Endometrium (tissue), 2 donors: Measurements from ENCODE around the gene ANKS3.
"Not testable (repeated sequence)": the region's sequence is repeated elsewhere in the genome, so short reads cannot be mapped to it uniquely, and the experiment has no call there.

Experiments
- FAIRE-seq: peaks from 2 replicates; lab custom pipeline; 2012; peaks lifted over from hg19 to GRCh38; lab: Jason Lieb, UNC
- donor health status: control.
- donor health status: control.

ANKS3 gene

DNA sequence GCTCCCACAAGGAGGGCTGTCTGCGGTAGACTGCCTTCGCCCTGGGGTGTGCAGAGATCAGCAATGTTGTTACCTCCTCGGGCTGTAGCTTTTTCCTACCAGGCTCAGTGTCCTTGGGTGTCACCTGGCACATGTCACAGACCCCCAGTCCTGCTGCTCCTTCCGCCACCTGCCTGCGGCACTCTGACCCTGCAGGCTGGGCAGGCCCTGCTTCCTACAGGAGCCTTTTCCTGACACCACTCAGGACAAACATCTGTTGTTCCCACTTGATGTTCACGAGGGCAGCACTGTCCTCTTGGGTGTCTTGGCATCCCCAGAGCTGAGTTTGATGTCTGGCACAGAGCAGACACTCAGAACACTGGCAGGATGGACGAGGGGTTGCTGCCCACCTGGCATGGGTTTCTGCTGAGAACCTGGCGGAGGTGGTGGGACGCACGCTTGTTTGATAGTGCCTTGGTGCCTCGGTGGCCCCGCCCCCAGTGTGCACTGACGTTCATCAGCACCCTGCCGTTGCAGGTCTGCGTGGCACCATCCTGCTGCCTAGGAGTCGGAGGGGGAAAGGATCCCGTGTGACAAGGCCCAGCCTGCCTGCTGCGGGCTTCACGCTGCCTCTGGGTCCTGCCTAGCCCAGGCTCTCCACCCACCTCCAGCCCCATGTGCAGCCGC lies 67.4 kb downstream of the ANKS3 start:
- FAIRE-seq: no peak

DNA sequence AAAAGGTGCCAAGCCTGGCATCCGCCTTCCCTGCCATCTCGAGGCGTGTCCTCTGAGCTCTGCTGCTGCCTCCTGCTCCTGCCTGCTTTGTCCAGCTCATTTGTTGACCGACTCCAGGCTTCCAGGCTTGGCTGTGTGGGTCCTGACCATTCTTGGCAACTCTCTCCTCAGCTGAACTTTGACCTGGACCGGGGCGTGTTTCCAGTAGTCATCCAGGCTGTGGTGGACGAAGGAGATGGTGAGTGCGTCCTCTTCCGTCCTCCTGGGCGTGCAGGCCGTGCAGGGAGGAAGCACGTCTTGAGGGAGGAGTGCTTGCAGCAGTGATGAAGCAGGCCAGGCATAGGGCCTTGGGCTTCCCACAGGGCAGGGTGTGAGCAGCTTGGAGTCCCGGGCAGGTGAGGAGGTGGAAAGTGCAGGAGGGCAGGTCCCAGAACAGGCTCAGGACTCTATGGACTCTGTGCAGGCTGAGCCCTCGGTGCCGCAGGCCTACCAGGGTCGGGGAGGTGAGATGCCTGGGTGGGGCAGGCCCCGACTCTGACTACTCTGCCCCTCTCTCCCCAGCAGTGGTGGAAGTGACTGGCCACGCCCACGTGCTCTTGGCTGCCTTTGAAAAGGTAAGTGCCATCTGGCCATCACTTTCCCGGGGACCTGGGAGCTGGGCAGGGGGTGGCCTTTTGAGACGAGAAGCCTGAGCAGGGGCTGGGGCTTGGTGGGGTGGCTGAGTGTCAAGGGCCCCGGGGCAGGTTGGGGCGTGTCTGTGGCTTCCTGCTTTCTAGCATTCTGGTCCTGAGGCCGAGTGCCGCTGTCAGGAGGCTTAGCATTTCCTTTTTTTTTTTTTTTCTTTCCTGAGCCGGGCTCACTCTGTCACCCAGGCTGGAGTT lies 69.3 kb downstream of the ANKS3 start:
- FAIRE-seq: no peak

DNA sequence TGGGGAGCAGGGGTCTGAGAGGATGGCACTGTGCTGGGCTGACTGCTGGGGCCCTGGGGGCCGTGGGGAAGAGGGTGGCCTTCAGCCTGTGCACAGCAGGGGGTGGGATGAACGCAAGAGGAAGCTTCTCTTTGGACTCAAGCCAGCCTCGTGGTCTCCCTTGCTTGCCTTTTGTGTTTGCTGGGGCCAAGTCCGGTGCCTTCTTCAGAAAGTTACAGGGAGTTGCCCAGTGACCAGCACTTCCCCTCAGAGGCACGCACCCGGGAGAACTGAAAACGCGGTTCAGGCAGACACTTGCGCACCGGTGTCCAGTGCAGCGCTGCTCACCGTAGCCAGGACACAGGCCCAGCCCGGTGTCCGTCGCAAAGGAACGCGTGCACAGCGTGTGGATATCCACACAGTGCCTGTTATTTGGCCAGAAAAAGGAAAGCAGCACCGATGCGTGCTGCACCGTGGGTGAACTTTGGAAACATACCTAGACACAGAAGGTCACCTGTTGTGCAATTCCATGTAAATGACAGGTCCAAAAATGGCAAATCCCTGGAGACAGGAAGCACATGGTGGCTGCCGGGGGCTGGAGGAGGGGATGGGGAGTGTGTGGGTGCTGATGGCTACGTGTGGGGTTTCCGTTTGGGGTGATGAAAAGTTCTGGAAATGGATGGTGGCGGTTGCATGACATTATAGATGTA lies 70.2 kb downstream of the ANKS3 start:
- no peak for FAIRE-seq

DNA sequence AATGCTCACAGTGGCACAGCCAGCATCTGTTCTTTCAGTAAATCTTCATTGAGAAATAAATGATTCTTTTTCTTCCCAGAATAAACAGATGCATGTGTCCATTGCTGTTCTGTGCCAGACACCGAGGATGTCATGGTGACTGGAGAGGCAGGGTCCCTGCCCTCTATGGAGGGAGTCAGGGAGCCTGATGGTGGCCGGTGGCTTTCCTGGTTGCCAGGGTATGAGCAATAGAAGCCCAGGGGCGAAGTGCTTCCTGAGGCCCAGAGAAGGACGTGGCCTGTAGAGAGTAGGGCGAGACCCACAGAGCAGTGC lies 70.7 kb downstream of the ANKS3 start:
- no peak for FAIRE-seq

DNA sequence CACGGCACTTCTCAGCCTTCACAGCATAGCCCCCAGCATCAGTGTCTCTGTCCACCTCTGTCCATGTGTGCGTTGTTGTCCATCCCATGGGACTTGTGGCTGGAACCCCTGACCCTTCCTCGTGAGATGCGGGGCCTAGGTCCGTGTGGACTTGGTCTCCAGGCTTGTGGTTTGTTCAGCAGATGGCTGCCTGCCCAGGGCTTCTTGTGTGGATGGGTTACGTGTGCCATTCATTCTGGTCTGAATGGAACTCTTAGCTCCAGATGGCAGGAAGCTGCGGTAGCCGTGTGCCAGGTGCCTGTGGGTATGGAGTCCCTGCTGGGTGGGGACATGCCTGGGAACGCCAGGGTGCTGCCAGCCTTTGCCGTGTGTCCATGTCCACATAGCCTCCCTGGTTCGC lies 72.4 kb downstream of the ANKS3 start:
- FAIRE-seq: no peak

DNA sequence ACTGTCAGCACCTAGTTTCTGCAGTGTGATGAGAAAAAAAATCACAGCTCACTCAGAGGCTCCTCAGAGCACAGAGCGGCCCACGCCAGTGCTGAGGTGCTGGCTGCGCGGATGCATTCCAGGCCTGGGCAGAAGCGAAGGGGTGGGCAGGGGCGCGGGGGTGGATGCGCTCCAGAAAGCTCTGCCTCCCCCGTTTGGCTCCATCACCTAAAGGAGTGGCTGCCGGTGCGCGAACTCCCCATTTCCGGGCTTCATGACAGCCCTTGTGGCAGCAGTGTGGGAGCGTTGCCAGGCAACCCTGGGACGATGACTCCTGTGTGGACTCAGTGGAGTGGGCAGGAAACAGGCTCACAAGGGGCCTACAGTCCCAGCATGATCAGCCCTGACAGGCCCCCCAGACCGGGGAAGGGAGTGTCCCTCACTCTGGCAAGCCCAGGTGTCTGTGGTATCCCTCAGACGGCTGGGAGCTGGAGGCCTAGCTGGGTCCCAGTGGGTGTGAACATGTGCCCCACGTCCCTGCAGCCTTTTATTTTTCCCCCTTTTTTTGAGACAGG lies 73.5 kb downstream of the ANKS3 start:
- FAIRE-seq: no peak

DNA sequence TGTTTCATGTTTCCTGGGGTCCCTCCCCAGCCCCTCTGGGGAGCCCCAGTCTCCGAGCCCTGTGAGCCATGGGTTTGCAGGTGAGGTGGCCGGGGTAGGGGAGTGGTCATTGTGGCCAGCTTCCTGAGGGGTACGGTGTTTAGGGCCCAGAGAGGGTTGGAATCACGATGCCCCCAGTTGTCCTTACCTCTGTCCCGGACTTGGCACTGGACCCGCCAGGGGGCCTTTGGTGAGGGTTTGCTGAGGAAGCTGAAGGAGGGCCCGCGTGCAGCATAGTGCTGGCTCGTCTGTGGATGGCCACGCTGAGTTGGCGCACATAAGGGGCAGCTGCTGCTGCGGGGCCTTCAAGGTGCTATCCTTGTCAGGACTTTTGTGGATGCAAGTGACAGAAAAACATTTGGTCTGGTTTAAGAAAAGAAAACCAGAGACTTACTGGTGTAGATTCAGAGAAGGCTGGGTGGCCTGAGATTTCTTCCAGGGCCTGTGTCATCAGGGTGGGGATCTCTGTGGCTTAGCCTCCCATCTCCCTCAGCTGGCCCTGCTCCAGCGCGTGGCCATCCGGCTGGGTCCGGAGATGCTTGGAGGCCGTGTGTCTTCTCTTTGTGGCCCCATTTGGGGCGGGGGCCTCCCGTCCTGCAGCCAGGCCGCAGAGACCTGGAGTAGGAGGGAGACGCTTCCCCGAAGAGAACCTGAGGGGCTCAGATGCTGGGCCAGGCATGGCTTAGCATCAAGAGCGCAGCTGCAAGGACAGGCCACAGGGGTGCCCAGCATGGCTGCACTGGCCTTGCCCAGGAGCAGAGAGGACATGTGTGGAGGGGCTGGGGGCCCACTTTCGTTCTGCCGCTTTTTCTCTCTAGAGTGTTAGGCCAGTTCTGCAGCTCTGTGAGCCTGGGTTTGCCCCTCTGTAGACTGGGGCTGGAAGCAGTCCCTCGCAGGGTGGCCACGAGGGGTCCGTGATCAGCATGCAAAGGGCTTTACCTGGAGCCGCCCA lies 74.4 kb downstream of the ANKS3 start:
- no peak for FAIRE-seq

DNA sequence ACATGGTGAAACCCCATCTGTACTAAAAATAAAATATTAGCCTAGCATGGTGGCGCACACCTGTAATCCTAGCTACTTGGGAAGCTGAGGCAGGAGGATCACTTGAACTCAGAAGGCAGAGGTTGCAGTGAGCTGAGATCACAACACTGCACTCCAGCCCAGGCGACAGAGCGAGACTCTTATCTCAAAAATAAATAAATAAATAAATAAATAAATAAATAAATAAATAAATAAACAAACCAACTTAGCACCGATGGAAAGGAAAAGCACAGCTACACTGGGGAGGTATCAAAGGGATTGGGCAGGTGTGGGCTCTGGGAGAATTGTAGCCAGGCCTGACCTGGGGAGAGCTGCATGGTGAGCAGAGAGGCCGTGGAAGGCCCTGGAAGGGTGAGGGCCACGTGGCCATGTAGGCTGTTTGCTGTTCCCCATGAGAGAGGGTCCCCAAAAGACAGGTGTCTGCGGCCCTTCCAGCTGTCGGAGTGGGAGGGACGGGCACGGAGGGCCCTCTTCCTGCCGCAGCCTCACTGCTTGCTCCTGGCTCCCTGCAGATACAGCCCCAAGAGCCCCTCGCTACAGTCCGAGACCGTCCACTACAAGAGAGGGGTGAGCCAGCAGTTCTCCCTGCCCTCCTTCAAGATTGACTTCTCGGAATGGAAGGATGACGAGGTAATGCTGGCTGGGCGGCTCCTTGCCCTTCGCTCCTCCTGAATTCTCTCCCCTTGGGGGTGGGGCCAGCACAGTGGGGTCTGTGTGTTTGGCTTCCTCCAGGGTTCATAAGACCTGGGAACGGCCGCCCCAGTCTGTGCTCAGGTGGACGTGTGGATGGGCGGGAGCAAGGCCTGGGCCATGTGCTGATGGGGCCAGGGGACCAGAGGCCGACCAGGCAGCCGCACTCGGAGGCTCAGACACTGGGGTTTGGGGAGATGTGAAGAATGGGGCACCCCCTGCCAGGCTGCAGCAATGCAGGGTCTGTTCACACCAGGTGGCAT lies 77.1 kb downstream of the ANKS3 start:
- FAIRE-seq: no peak

DNA sequence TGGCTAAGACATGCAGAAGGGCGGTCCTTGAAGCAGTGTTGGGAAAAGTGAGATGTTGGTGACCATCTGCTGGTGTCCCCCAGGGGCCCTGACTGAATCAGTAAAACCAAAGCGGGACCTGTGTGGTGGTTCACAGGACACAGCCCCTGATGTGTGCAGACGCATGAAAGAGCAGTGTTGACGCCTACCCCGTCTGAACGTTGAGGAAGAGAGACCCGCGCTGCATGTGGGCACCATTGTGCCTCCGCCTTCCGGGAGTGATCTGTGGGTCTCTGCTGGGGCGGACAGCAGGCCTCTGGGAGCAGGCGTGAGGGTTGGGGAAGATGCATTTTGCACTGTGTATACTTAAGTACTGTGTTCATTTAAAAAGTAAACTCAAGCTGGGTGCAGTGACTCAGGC lies 77.8 kb downstream of the ANKS3 start:
- no peak for FAIRE-seq

DNA sequence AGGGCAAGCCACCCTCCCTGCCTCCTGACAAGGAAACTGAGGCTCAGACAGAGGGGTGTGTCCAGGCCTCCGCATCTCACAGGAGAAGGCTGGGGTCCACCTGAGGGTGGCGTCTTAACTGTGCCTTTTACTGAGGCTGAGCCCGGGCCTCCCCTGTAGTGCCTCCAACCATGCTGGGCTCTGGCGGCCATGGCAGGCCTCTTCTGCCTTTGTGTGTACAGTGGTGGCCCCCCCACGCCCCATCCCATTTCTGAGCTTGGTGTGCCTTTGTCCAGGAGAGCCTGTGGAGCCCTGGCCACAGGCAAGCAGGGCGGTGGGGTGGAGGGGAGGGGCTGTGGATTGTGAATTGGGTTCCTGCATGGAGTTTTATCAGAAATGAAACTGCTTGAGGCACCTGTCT lies 78.3 kb downstream of the ANKS3 start:
- no peak for FAIRE-seq

DNA sequence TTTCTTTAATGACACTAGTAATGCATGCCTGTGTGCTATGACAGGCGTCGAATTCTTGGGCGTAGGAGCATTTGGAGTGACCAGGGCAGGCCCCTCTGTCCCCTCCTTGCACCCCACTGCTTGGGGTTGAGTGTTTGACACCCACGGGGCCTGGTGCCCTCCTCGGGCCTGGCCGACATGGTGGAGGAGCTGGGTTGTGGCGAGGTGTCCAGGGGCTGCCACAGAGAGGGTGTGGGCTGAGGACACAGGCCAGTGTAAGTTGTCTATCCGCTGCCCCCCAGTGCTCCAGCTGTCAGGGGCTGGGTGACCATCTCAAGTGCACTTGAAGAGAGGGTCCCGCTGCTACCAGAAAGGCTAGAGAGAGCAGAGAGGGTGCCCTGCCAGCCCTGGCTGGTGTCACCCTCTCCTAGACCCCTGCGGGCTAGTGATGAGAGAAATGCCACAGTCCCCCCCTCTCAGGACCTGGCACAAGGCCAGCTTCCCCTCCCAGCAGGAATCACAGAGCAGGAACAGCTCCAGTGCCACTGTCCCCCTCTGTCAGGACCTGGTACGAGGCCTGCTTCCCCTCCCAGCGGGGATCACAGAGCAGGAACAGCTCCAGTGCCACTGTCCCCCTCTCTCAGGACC lies 79.0 kb downstream of the ANKS3 start:
- FAIRE-seq: no peak

DNA sequence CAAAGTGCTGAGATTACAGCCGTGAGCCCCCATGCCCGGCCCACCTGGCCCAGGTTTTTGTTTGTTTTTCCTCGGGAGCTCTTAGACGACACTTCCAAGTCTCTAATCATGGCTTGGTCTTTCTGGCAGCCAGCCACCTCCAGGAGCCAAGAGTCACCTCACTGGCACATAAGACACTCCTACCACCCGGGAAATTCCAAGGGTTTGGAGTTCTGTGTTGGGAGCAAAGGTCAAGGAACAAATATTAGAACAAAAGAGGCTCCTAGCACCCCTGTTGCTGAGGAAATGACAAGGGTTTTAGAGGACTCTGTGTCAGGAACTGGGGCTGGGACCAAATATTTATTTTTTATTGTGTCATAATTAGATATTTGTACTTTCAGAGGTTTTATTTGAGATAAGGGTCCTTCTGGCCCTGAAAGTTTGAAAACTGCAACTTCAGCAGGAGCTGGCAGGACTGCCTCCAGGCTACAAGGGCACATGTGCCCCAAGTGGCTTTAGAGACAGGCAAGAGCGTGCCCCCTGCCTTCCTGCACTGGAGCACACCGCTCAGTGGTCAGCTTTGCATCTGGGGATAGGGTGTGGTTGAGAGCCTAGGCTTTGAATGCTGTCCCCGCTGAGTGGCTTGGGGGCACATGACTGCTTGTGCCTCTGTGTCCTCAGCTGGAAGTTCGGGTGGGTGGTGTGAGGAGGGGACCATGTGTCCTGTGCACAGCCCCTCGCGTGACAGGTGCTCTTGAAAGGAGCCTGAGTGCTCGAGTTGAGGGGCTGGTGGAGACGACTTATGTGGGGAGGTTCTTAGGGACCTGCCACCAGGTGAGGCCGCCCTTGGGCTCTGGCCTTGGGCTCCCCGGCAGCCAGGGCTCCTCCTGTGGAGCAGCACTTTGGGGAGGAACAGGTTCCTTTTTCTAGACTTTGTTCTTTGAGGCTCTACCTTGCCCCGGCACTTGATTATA lies 79.8 kb downstream of the ANKS3 start:
- FAIRE-seq: no peak

DNA sequence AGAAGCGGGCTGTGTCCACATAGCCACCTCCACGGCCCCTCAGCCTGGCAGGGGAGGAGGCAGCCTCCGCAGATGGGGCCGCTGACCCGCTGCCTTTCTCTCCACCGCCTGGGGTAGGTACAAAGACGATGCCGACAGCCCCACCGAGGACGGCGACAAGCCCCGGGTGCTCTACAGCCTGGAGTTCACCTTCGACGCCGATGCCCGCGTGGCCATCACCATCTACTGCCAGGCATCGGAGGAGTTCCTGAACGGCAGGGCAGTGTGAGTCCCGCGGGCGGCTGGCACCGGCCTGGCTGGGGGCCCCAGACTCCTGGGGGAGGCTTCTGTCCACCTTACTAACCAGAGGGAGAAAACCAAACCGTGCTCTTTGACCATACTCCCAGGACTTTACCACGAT lies 81.5 kb downstream of the ANKS3 start:
- FAIRE-seq: no peak

DNA sequence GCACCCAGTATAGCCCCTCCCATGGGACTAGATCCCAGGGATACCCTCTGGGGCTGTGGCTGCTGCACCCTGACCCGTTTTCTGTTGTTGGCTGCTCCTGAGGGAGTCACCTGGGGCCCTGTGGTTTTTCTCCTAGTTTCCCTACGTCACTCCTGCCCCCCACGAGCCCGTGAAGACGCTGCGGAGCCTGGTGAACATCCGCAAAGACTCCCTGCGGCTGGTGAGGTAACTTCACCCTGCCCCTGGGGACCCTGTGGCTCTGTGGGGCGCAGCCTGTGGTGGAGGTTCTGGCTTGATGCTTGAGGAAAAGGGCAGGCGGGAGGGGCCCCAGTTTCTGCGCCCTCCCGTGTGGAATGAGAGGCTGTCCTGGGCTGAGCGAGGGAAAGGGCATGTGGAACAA lies 82.2 kb downstream of the ANKS3 start:
- FAIRE-seq: no peak

DNA sequence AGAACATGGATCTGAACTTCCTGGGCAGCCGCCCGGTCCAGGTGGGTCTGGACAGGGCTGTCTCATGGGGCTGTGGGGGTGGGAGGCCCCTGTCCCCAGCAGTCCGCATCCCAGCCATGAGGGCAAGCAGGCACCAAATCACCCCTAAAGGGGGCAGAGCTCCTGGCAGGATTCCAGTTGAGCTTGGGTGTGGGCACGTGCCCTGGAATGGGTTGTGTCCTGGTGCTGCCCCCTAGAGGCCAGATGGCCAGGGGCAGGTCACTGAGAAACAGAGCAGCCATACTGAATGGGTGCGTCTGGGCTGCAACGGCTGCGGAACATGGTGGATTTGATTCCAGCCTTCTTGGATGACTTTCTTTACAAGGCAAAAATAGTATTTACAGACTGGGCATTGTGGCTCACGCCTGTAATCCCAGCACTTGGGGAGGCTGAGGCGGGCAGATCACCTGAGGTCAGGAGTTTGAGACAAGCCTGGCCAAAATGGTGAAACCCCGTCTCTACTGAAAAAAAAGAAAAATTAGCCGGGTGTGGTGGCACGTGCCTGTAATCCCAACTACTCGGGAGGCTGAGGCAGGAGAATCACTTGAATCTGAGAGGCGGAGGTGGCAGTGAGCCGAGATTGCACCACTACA lies 83.5 kb downstream of the ANKS3 start:
- not testable (repeated sequence) for FAIRE-seq

DNA sequence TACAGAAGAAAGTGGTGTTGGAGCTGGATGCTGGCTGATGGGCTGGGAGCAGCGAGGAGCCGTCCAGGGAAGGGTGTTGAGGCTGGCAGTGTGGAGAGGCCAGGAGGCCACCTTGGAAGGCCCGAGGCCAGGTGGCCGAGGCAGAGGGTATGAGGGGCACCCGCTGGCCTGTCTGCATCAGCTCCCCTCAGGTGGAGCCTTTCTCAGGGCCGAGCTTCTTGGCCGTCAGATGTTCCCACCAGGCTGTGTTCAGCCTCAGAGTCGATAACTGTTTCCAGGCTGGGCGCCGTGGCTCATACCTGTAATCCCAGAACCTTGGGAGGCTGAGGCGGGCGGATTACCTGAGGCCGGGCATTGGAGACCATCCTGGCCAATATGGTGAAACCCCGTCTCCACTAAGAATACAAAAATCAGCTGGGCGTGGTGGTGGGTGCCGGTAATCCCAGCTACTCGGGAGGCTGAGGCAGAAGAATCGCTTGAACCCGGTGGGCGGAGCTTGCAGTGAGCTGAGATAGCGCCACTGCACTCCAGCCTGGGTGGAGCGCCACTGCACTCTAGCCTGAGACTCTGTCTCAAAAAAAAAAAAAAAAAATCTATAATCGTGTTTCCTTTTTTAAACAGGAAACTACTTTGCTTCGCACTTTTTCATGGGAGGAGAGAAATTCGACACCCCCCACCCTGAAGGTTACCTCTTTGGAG lies 84.2 kb downstream of the ANKS3 start:
- no peak for FAIRE-seq

DNA sequence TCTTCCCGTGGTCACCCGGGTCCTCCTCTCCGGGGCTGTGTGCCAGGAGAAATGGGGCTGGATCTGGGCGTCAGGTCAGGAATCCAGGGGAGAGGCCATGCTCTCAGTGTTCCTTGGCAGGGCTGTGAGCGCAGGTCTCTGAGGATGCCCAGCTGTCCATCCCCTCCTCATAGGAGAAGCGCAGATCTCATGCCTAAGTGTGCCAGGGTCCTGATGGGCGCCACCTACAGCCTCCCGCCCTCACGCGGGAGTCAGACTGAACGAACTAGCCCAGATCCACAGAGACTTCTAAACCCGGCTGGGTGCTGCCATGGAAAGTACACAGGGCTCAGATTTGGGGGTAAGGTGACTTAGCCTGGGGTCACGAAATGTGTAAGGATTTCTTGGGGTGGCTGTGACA lies 85.2 kb downstream of the ANKS3 start:
- no peak for FAIRE-seq

DNA sequence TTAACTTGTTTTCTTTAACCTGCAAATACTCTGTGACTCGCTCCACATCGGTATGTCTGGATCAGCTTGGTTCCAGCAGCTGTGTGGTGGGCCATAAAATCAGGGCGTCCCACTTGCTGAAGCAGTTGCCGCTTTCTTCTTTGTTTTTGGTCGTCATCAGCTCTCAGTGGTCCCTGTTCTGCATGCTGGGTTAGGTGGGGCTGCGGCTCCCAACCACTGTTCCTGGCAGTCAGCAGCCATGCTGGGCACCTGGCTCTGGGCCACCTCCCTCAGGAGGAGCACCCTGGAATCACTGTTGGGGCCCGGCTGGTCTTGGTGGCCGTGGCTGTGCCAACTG lies 86.5 kb downstream of the ANKS3 start:
- FAIRE-seq: no peak
